OCI-LY1 (cell line): ENCODE measurements around the gene LITAF.

Experiments used
- H2AFZ ChIP-seq: fragments of 200-600 bp; sonication (generic), shearing (Covaris generic); 2 replicates; pipeline ENCODE4 v1.6.0; 2014; ENCODE audit warnings: antibody characterized with exemption, mild to moderate bottlenecking, low read length
- H3F3A ChIP-seq: fragments of 200-600 bp; sonication (generic), shearing (Covaris generic); 2 replicates; pipeline ENCODE4 v1.6.0; 2014; ENCODE audit warnings: mild to moderate bottlenecking, antibody characterized with exemption, low read length, moderate library complexity; ENCODE audit not compliant: insufficient read depth
- H3K27ac ChIP-seq: fragments of 200-600 bp; sonication (generic); 2 replicates; pipeline ENCODE4 v1.5.1; 2014; ENCODE audit warnings: low read length, mixed run types, mild to moderate bottlenecking, low read depth; ENCODE audit not compliant: poor library complexity, severe bottlenecking
- H3K27me3 ChIP-seq: fragments of 200-600 bp; sonication (generic); 2 replicates; pipeline ENCODE4 v1.6.0; 2014; ENCODE audit warnings: antibody characterized with exemption, mild to moderate bottlenecking, low read length, moderate library complexity; ENCODE audit not compliant: insufficient read depth
- H3K36me3 ChIP-seq: fragments of 200-600 bp; sonication (generic); 2 replicates; pipeline ENCODE4 v1.6.1; 2014; ENCODE audit warnings: mild to moderate bottlenecking, antibody characterized with exemption, low read length, moderate library complexity, mixed read lengths; ENCODE audit not compliant: insufficient read depth
- H3K4me1 ChIP-seq: fragments of 200-600 bp; sonication (generic); 2 replicates; pipeline ENCODE4 v1.5.1; 2014; ENCODE audit warnings: mild to moderate bottlenecking, low read length, moderate library complexity; ENCODE audit not compliant: insufficient read depth, severe bottlenecking
- H3K4me2 ChIP-seq: fragments of 200-600 bp; sonication (generic), shearing (Covaris generic); 2 replicates; pipeline ENCODE4 v1.6.1; 2014; ENCODE audit warnings: low read length
- H3K4me3 ChIP-seq: fragments of 200-600 bp; sonication (generic); 2 replicates; pipeline ENCODE4 v1.5.1; 2014; ENCODE audit warnings: low read length, low read depth, mild to moderate bottlenecking, mixed read lengths; ENCODE audit not compliant: poor library complexity, severe bottlenecking
- H3K79me2 ChIP-seq: fragments of 200-600 bp; shearing (Covaris generic); 2 replicates; pipeline ENCODE4 v1.6.1; 2016; ENCODE audit warnings: mixed run types, low read length, mixed read lengths; ENCODE audit not compliant: insufficient read depth
- H3K9ac ChIP-seq: fragments of 200-600 bp; sonication (generic), shearing (Covaris generic); 2 replicates; pipeline ENCODE4 v1.6.1; 2014; ENCODE audit warnings: mild to moderate bottlenecking, low read length, mixed read lengths
- H3K9me2 ChIP-seq: fragments of 200-600 bp; sonication (generic), shearing (Covaris generic); 2 replicates; pipeline ENCODE4 v1.6.1; 2014; ENCODE audit warnings: low read depth, mild to moderate bottlenecking, low read length, mixed read lengths
- H3K9me3 ChIP-seq: fragments of 200-600 bp; shearing (Covaris generic); 2 replicates; pipeline ENCODE4 v1.6.1; 2014; ENCODE audit warnings: low read length, mixed read lengths
- H4K20me1 ChIP-seq: fragments of 200-600 bp; sonication (generic), shearing (Covaris generic); 2 replicates; pipeline ENCODE4 v1.6.0; 2016; ENCODE audit warnings: mild to moderate bottlenecking, low read length; ENCODE audit not compliant: insufficient read depth
- CTCF ChIP-seq: fragments of 200-600 bp; sonication (generic), shearing (Covaris generic); IDR thresholded peaks from 2 replicates; pipeline ENCODE4 v1.5.1; 2017; ENCODE audit warnings: mild to moderate bottlenecking, antibody characterized with exemption, low read length, moderate library complexity, mixed read lengths
- EZH2 ChIP-seq: fragments of 200-600 bp; sonication (generic), shearing (Covaris generic); IDR thresholded peaks from 2 replicates; pipeline ENCODE4 v1.8.0; 2017; ENCODE audit warnings: borderline replicate concordance, mixed run types, mild to moderate bottlenecking, antibody characterized with exemption, low read length, moderate library complexity, mixed read lengths

Gene LITAF

GRCh38 chr16:11613381-11614303 is 26.9 kb upstream of the LITAF start:
- peak overlapping the region; percentile 41 for H3K9ac ChIP-seq
- peak overlapping the region; percentile 58 for H2AFZ ChIP-seq
- peak overlapping the region; percentile 38 for H3K4me2 ChIP-seq
- no peaks in the 10 kb centered on the region for H3K9me3 ChIP-seq
- H3K4me3 ChIP-seq: no peak overlapping the region
- H3K9me2 ChIP-seq: no peaks in the 10 kb centered on the region
- peaks cover 55% of the 10 kb centered on the region for H3K4me1 ChIP-seq
- peak overlapping the region; percentile 92 for H3K27ac ChIP-seq
- no peaks in the 10 kb centered on the region for H3K36me3 ChIP-seq
- H3K79me2 ChIP-seq: no peaks in the 10 kb centered on the region
- no peak for TF ChIP-seq CTCF
- no peak for TF ChIP-seq EZH2
- H4K20me1 ChIP-seq: no peaks in the 10 kb centered on the region
- no peaks in the 10 kb centered on the region for H3K27me3 ChIP-seq
- no peaks in the 10 kb centered on the region for H3F3A ChIP-seq

GRCh38 chr16:11612665-11613025 is 25.9 kb upstream of the LITAF start:
- no peaks in the 10 kb centered on the region for H3F3A ChIP-seq
- H3K27ac ChIP-seq: peak overlapping the region; percentile 92
- H3K27me3 ChIP-seq: no peaks in the 10 kb centered on the region
- H3K4me3 ChIP-seq: no peak overlapping the region
- no peak overlapping the region; the same call in 1 of the 2 replicates for H3K9ac ChIP-seq
- no peaks in the 10 kb centered on the region for H3K9me3 ChIP-seq
- H3K4me1 ChIP-seq: peaks cover 57% of the 10 kb centered on the region
- H3K79me2 ChIP-seq: no peaks in the 10 kb centered on the region
- no peaks in the 10 kb centered on the region for H3K36me3 ChIP-seq
- H3K9me2 ChIP-seq: no peaks in the 10 kb centered on the region
- no peak overlapping the region for H3K4me2 ChIP-seq
- no peak for TF ChIP-seq EZH2
- no peak for TF ChIP-seq CTCF
- H4K20me1 ChIP-seq: no peaks in the 10 kb centered on the region
- no peak overlapping the region for H2AFZ ChIP-seq

GRCh38 chr16:11611871-11612664 is 25.3 kb upstream of the LITAF start:
- peak overlapping the region; percentile 92 for H3K27ac ChIP-seq
- no peaks in the 10 kb centered on the region for H3K27me3 ChIP-seq
- no peaks in the 10 kb centered on the region for H3K9me2 ChIP-seq
- H3K4me2 ChIP-seq: no peak overlapping the region
- no peaks in the 10 kb centered on the region for H3K9me3 ChIP-seq
- H2AFZ ChIP-seq: no peak overlapping the region
- H3K9ac ChIP-seq: no peak overlapping the region; the same call in 1 of the 2 replicates
- no peaks in the 10 kb centered on the region for H4K20me1 ChIP-seq
- TF ChIP-seq CTCF (no peak), EZH2 (no peak)
- H3F3A ChIP-seq: no peaks in the 10 kb centered on the region
- H3K4me1 ChIP-seq: peaks cover 57% of the 10 kb centered on the region
- no peaks in the 10 kb centered on the region for H3K36me3 ChIP-seq
- H3K79me2 ChIP-seq: no peaks in the 10 kb centered on the region
- H3K4me3 ChIP-seq: no peak overlapping the region
